Hypothalamus (tissue), 51 donors: ENCODE results near the gene TRRAP.

Source experiments
- DNase-seq, 51 donors: peaks; one replicate each; lab custom pipeline; 2025; lab: John Stamatoyannopoulos, UW

Gene TRRAP

GRCh38 chr7:98887038-98887437 is 8.7 kb downstream of the TRRAP start:
- no peak for DNase-seq

- no peak for DNase-seq
Measured at GRCh38 chr7:98892609-98893008, 14.3 kb downstream of the TRRAP start.

GRCh38 chr7:98899816-98900215 is 21.5 kb downstream of the TRRAP start:
- DNase-seq, result no peak

- DNase-seq, result no peak
Measured at GRCh38 chr7:98900815-98901214, 22.5 kb downstream of the TRRAP start.

DNA sequence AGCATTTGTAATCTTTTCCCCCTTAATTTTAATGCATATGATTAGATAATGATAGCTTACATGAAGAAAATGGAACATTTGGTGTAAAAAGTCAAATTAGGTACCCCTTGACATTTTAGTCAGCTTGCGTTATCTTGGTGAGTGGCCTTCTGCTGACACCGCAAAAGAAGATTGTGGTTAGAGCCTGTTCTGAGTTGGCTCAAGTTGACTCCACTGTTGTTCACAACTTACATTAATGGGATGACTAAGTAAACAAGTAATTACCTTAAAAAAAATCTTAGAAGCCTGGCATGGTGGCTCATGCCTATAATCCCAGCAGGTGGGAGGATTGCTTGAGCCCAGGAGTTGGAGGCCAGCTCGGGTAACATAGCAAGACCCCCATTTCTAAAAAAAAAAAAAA is 24.2 kb downstream of the TRRAP start:
- no peak for DNase-seq

GRCh38 chr7:98903246-98903645 is 24.9 kb downstream of the TRRAP start:
- DNase-seq, result no peak

DNA sequence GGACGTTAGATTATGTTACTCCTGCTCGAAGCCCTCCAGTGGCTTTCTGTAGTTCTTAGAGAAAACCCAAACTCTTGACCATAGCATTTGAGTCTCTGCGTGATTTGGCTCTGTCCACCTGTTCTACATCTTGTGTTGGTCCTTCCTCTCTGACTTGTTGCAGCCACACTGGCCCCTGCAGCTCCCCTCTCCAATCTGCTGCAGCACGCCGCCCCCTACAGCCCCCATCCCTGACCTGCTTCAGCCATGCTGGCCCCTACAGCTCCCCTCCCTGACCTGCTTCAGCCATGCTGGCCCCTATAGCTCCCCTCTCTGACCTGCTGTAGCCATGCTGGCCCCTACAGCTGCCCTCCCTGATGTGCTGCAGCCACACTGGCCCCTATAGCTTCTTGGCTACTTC is 29.2 kb downstream of the TRRAP start:
- no peak for DNase-seq

DNA sequence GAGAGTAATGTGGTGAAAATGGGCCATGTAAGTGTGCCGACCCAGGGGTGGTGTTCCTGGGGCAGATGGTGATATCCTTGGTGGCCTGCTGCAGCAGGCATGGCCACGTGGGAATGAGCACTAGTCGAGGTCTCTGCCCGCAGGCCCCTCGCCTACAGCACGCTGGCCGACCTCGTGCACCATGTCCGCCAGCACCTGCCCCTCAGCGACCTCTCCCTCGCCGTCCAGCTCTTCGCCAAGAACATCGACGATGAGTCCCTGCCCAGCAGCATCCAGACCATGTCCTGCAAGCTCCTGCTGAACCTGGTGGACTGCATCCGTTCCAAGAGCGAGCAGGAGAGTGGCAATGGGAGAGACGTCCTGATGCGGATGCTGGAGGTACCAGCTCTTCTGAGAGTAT is 30.3 kb downstream of the TRRAP start:
- no peak for DNase-seq

- DNase-seq, result no peak
Measured at GRCh38 chr7:98909487-98909886, 31.2 kb downstream of the TRRAP start.

DNA sequence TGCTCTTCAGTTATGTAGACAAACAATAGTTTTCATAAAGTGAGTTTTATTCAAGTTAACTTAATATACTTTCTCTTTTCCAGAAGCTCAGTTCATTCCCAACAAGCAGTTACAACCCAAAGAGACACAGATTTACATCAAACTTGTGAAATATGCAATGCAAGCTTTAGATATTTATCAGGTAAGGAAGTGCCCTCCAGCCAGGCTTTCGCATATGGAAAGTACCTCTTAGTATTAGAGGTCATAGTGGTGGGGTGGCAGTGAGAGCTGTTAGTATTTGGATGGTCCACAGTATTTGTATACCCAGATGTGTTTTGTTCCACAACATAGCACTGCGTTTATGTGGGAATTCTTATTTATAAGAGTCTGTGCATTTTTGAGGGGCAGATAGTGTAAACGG is 32.1 kb downstream of the TRRAP start:
- no peak for DNase-seq

- DNase-seq, result no peak
Measured at GRCh38 chr7:98911916-98912315, 33.6 kb downstream of the TRRAP start.

- DNase-seq, result no peak
Measured at GRCh38 chr7:98913026-98913425, 34.7 kb downstream of the TRRAP start.

DNA sequence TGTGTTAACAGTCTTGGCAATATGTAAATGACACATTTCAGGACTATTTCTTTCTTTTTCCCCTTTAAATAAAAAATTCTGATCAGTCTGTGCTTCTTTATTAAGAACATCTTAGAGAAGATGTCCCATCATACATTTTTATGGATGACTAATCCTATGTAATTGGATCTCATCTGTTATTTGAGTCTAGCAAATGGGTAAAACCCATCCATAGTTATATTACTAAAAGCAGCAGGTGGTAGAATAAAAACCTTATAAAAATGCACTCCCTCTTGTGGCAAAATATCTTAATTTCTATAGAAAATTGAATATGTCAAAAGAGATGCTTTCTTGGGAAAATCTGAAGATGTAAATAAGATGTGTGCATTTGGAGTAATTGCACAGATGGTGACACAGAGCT is 35.3 kb downstream of the TRRAP start:
- DNase-seq, result no peak

DNA sequence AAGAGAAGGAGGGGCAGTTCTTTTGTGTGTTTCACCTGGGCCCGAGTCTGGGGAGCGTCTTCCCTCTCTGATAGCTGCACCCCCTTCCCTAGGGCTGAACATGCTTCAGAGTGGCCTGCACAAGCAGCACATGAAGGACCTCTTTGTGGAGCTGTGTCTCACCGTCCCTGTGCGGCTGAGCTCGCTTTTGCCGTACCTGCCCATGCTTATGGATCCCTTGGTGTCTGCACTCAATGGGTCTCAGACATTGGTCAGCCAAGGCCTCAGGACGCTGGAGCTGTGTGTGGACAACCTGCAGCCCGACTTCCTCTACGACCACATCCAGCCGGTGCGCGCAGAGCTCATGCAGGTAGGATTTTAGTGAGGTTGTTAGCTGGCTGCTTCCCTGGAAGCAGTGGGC is 39.0 kb downstream of the TRRAP start:
- DNase-seq, result no peak

DNA sequence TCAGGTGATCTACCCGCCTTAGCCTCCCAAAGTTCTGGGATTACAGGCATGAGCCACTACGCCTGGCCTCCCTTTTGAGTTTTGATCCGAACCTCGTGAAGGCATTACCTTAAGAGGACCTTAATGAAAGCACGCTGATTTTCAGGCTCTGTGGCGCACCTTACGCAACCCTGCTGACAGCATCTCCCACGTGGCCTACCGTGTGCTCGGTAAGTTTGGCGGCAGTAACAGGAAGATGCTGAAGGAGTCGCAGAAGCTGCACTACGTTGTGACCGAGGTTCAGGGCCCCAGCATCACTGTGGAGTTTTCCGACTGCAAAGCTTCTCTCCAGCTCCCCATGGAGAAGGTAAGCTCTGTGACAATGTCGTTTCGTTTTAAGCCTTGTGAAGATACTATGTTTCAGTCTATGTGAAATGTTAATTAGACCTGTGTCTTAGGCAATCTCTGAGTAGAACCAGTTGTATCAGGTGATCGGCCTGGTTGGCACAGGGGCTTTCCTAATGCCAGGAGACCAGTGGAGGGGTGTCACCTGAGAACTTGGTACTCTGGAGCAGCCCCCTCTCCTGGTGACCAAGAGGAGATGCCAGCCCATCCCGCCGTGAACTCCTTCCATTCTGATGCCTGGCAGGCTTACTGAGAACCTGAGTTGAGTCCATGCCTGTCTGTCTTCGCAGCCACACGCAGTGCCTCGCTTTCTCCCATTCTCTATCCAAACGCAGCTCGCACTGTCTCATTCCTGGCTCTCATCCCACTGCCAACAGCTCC is 43.5 kb downstream of the TRRAP start:
- DNase-seq, result no peak

GRCh38 chr7:98922392-98923187 is 44.3 kb downstream of the TRRAP start:
- peak in 9 of 51 donors; percentile 4 to 29 (median 10) for DNase-seq

GRCh38 chr7:98923512-98923911 is 45.2 kb downstream of the TRRAP start:
- DNase-seq, result no peak

DNA sequence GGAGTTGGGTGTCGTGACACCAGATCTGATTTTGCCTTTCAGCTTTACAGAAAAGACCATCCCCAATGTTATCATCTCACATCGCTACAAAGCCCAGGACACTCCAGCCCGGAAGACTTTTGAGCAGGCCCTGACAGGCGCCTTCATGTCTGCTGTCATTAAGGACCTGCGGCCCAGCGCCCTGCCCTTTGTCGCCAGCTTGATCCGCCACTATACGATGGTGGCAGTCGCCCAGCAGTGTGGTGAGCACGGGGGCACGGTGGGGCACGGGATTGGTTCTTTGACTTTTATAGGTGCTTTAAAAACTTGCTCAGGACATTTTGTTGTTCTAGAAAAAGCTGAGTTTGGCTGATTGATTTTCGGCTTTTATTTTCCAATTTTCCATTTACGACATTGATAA is 48.8 kb downstream of the TRRAP start:
- DNase-seq, result no peak

DNA sequence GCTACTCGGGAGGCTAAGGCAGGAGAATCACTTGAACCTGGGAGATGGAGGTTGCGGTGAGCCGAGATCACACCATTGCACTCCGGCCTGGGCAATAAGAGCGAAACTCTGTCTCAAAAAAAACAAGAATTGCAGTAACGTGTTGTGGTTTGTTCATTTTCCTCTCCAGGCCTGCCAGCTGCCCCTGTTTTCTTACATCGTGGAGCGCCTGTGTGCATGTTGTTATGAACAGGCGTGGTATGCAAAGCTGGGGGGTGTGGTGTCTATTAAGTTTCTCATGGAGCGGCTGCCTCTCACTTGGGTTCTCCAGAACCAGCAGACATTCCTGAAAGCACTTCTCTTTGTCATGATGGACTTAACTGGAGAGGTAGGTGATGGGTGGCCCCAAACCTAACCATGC is 52.1 kb downstream of the TRRAP start:
- no peak for DNase-seq

GRCh38 chr7:98930921-98931320 is 52.6 kb downstream of the TRRAP start:
- no peak for DNase-seq

GRCh38 chr7:98933321-98933720 is 55.0 kb downstream of the TRRAP start:
- no peak for DNase-seq

- no peak for DNase-seq
Measured at GRCh38 chr7:98934267-98934666, 55.9 kb downstream of the TRRAP start.
